OCI-LY7 (cell line): Measurements from ENCODE around the gene DCLK1. TPM values are rescaled to one million over a fixed set of nuclear protein-coding genes. Genes with fewer than 3 reads are reported as not detected.

Experiments used
- BruUV-seq: library from RNA; stranded (reverse); fragments of 400-500 nt; replicated peaks from 2 replicates; lab custom pipeline; 2021; lab: Mats Ljungman, UMichigan
- CTCF ChIA-PET: fragments of 300-600 bp; sonication (Branson Sonifier 250); formaldehyde crosslinking; loops from one replicate; lab custom pipeline; 2022; ENCODE audit warnings: antibody characterized with exemption; ENCODE audit not compliant: unreplicated experiment; lab: Charles Lee
- POLR2A ChIA-PET: fragments of 300-600 bp; sonication (Branson Sonifier 250); formaldehyde crosslinking; loops from one replicate; lab custom pipeline; 2022; ENCODE audit warnings: antibody characterized with exemption; lab: Charles Lee
- DNase-seq: peaks from one replicate; pipeline ENCODE4 v3.0.0-alpha.2; 2015; ENCODE audit warnings: low spot score
- H2AFZ ChIP-seq: fragments of 200-600 bp; sonication (generic), shearing (Covaris generic); 2 replicates; pipeline ENCODE4 v1.6.1; 2014; ENCODE audit warnings: mild to moderate bottlenecking, antibody characterized with exemption, low read length, moderate library complexity
- H3K27ac ChIP-seq: fragments of 200-600 bp; sonication (generic); 2 replicates; pipeline ENCODE4 v1.5.1; 2014; ENCODE audit warnings: mixed run types, low read depth, mild to moderate bottlenecking, moderate library complexity, low read length, inconsistent platforms; ENCODE audit not compliant: poor library complexity, severe bottlenecking
- H3K36me3 ChIP-seq: fragments of 200-600 bp; sonication (generic); 2 replicates; pipeline ENCODE4 v1.6.1; 2014; ENCODE audit warnings: mild to moderate bottlenecking, antibody characterized with exemption, low read length, moderate library complexity, mixed read lengths; ENCODE audit not compliant: insufficient read depth
- H3K4me1 ChIP-seq: fragments of 200-600 bp; sonication (generic); 2 replicates; pipeline ENCODE4 v1.5.1; 2014; ENCODE audit warnings: mild to moderate bottlenecking, low read length; ENCODE audit not compliant: insufficient read depth, poor library complexity, severe bottlenecking
- H3K4me2 ChIP-seq: fragments of 200-600 bp; sonication (generic); 2 replicates; pipeline ENCODE4 v1.6.1; 2014; ENCODE audit warnings: mild to moderate bottlenecking, low read length
- H3K4me3 ChIP-seq: fragments of 200-600 bp; sonication (generic); 2 replicates; pipeline ENCODE4 v1.5.1; 2014; ENCODE audit warnings: mild to moderate bottlenecking, low read depth, low read length; ENCODE audit not compliant: poor library complexity, severe bottlenecking
- H3K79me2 ChIP-seq: fragments of 200-600 bp; sonication (generic); 2 replicates; pipeline ENCODE4 v1.6.1; 2016; ENCODE audit warnings: low read depth, mild to moderate bottlenecking, low read length, moderate library complexity, mixed read lengths; ENCODE audit not compliant: insufficient read depth
- H3K9me2 ChIP-seq: fragments of 200-600 bp; sonication (generic); 2 replicates; pipeline ENCODE4 v1.6.1; 2016; ENCODE audit warnings: mild to moderate bottlenecking, low read length, mixed read lengths; ENCODE audit not compliant: insufficient read depth
- H3K9me3 ChIP-seq: fragments of 200-600 bp; sonication (generic); 2 replicates; pipeline ENCODE4 v1.6.1; 2014; ENCODE audit warnings: mild to moderate bottlenecking, mixed run types, low read length, mixed read lengths
- H4K20me1 ChIP-seq: fragments of 200-600 bp; sonication (generic); 2 replicates; pipeline ENCODE4 v1.6.1; 2014; ENCODE audit warnings: mild to moderate bottlenecking, antibody characterized with exemption, low read length, moderate library complexity, mixed read lengths; ENCODE audit not compliant: insufficient read depth
- EZH2phosphoT487 ChIP-seq: fragments of 200-600 bp; sonication (generic); IDR thresholded peaks from 2 replicates; pipeline ENCODE4 v1.6.1; 2018; ENCODE audit warnings: low read depth, borderline replicate concordance, mild to moderate bottlenecking, mixed run types, antibody characterized with exemption, low read length, moderate library complexity, mixed read lengths
- intact Hi-C: fragments of 100-400 bp; cut with micrococcal nuclease; formaldehyde crosslinking; loops from one replicate; pipeline ENCODE4 v1.10.0; 2022; ENCODE audit not compliant: unreplicated experiment
- total RNA-seq, 2 experiments: library from RNA; depleted of rRNA in 1 of 2; stranded (reverse); fragments of >200 nt in 1 of 2; shearing (Covaris generic) in 1 of 2; gene quantifications; 2 replicates each; pipeline ENCODE4 v1.2.3, GENCODE V29; 2014 to 2022
- TF ChIP-seq, protein P1 (sequence below): fragments of 200-600 bp; sonication (generic); conservative IDR thresholded peaks from 2 replicates; pipeline ENCODE4 v1.5.1; 2014; ENCODE audit warnings: mild to moderate bottlenecking, antibody characterized with exemption, low read length, moderate library complexity, mixed read lengths

The DCLK1 gene
- total RNA-seq, 2 experiments from 2014 or later = not detected

DNA sequence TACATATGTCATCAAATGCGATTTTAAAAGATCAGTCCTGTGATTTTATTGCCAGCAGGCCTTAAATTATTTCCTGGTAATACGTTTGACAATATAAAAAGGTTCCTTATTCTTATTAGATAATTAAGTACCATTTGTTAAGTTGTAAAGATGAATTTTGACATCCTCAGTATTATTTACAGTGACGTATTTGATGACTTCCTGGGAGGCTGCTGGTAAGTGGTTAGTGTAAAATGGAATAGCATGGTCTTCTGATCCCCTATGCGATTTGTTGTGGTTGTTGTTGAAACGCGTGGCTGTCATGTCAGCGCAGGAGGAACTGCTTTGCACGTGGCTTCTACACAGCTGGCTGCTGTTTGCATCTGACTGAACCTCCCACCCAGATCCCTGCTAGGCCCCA lies 99.7 kb downstream of the DCLK1 start:
- Histone ChIP-seq H2AFZ (no peak overlapping the region), H3K36me3 (no peaks in the 10 kb centered on the region), H3K79me2 (no peaks in the 10 kb centered on the region), H3K4me2 (no peak overlapping the region), H3K27ac (no peak overlapping the region), H3K9me2 (no peaks in the 10 kb centered on the region), H3K9me3 (no peaks in the 10 kb centered on the region), H4K20me1 (no peaks in the 10 kb centered on the region), H3K4me3 (no peak overlapping the region), H3K4me1 (no peaks in the 10 kb centered on the region)
- intact Hi-C loops = no loop called here
- TF ChIP-seq, protein P1, sequence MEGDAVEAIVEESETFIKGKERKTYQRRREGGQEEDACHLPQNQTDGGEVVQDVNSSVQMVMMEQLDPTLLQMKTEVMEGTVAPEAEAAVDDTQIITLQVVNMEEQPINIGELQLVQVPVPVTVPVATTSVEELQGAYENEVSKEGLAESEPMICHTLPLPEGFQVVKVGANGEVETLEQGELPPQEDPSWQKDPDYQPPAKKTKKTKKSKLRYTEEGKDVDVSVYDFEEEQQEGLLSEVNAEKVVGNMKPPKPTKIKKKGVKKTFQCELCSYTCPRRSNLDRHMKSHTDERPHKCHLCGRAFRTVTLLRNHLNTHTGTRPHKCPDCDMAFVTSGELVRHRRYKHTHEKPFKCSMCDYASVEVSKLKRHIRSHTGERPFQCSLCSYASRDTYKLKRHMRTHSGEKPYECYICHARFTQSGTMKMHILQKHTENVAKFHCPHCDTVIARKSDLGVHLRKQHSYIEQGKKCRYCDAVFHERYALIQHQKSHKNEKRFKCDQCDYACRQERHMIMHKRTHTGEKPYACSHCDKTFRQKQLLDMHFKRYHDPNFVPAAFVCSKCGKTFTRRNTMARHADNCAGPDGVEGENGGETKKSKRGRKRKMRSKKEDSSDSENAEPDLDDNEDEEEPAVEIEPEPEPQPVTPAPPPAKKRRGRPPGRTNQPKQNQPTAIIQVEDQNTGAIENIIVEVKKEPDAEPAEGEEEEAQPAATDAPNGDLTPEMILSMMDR = no peak
- no peak for TF ChIP-seq EZH2phosphoT487
- DNase-seq = no peak
- BruUV-seq = no TSS peak
- ChIA-PET CTCF (no interaction called here), POLR2A (no interaction called here)

DNA sequence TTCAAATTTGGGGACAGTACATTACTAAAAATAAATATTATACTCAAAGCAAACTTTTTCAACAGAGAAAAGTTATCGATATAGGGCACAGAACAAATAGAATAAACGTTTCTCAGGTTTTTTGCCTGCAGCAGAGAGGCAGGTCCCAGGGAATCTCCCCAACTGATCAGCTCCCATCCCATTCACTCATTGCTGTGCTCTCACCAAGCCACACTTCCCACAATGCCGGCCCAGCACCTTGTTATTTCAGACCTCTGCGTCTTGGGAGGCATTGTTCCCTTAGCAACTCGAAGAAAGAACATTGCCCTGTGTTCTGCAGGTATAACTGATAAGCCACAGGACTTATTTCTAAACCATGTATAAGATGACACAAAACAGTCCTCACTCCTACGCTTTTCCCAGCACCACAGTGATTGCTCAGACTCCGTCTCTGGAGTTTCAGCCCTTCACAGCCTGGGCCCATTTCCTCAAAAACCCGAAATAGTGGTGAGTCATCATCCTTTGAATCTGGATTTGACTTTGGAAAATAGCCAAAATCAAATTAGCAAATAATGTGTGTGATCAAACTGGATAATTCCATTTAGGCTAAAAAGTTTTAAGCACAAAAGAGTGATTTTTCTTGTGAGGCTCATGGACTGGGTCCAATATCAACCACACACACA lies 100.4 kb downstream of the DCLK1 start:
- no peaks in the 10 kb centered on the region for H3K4me1 ChIP-seq
- POLR2A ChIA-PET = no interaction called here
- CTCF ChIA-PET = no interaction called here

DNA sequence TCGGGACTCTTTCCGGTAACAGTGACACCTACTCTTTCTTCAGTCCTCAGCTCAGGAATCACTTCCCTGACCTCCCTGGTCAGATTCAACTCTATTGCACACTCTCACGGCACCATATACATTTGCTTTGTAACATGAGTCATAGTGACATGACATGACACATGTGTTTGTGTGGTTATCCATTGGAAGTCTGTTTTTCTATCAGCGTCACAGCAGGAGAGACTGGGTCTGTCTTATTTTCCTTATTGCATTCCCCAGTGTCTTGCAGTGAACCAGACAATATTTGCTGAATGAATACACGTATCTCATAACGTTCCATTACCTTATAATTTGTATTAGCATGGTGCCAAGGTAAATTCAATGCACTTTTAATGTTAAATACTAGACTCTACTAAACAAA lies 102.0 kb downstream of the DCLK1 start:
- BruUV-seq = no TSS peak
- POLR2A ChIA-PET = no interaction called here

More for the DNA sequence above, 100.4 kb downstream of the DCLK1 start:
- no TSS peak for BruUV-seq
- Histone ChIP-seq H3K27ac (no peak overlapping the region), H3K9me3 (no peaks in the 10 kb centered on the region), H3K4me3 (no peak overlapping the region), H2AFZ (no peak overlapping the region), H4K20me1 (no peaks in the 10 kb centered on the region), H3K36me3 (no peaks in the 10 kb centered on the region), H3K9me2 (no peaks in the 10 kb centered on the region), H3K4me2 (no peak overlapping the region), H3K79me2 (no peaks in the 10 kb centered on the region)
- intact Hi-C loops = no loop called here
- TF ChIP-seq, protein P1 = no peak
- TF ChIP-seq EZH2phosphoT487 = no peak
- DNase-seq = no peak

More for the DNA sequence above, 102.0 kb downstream of the DCLK1 start:
- no peak overlapping the region for H3K4me3 ChIP-seq
- H3K4me2 ChIP-seq = no peak overlapping the region
- H3K79me2 ChIP-seq = no peaks in the 10 kb centered on the region
- H3K9me3 ChIP-seq = no peaks in the 10 kb centered on the region
- no peak for DNase-seq
- CTCF ChIA-PET = no interaction called here
- intact Hi-C loops = no loop called here
- H4K20me1 ChIP-seq = no peaks in the 10 kb centered on the region
- no peaks in the 10 kb centered on the region for H3K4me1 ChIP-seq
- H2AFZ ChIP-seq = no peak overlapping the region
- H3K36me3 ChIP-seq = no peaks in the 10 kb centered on the region
- no peaks in the 10 kb centered on the region for H3K9me2 ChIP-seq
- H3K27ac ChIP-seq = no peak overlapping the region
- TF ChIP-seq EZH2phosphoT487 = no peak
- TF ChIP-seq, protein P1 = no peak
